DND-41 (cell line): ENCODE results near the gene CCL24.
"Not testable (repeated sequence)": the region's sequence is repeated elsewhere in the genome, so short reads cannot be mapped to it uniquely, and the experiment has no call there.

ENCODE experiments used
- CTCF ChIP-seq: IDR thresholded peaks from 2 replicates; pipeline ENCODE4 v1.5.1; 2012; ENCODE audit warnings: borderline replicate concordance, low read length, moderate library complexity, mild to moderate bottlenecking; ENCODE audit not compliant: poor library complexity, severe bottlenecking; ENCODE audit errors: extremely low read depth
- EZH2 ChIP-seq: IDR thresholded peaks from 3 replicates; pipeline ENCODE4 v1.6.1; 2012; ENCODE audit warnings: borderline replicate concordance, low read depth, mild to moderate bottlenecking, moderate library complexity, low read length, inconsistent platforms; ENCODE audit not compliant: severe bottlenecking

- not testable (repeated sequence) for TF ChIP-seq CTCF, EZH2
These were observed 16.1 kb upstream of the CCL24 start for GRCh38 chr7:75829656-75830055.
